RPMI8226 (cell line): Measurements from ENCODE around the gene ALOX15B.
"Not testable (repeated sequence)": the region's sequence is repeated elsewhere in the genome, so short reads cannot be mapped to it uniquely, and the experiment has no call there.

Experiments
- DNase-seq: peaks from one replicate; pipeline ENCODE4 v3.0.0-alpha.2; 2015

ALOX15B gene

GRCh38 chr17:8041249-8041928 lies 2.5 kb downstream of the ALOX15B start:
- peak; percentile 57 for DNase-seq

GRCh38 chr17:8041979-8042378 lies 3.1 kb downstream of the ALOX15B start:
- DNase-seq: no peak

GRCh38 chr17:8044819-8045810 lies 6.3 kb downstream of the ALOX15B start:
- DNase-seq: no peak

- no peak for DNase-seq
Observed at GRCh38 chr17:8046306-8046928, 7.6 kb downstream of the ALOX15B start.

- DNase-seq: no peak
Observed at GRCh38 chr17:8046929-8047768, 8.3 kb downstream of the ALOX15B start.

- no peak for DNase-seq
Observed at GRCh38 chr17:8047769-8048110, 8.9 kb downstream of the ALOX15B start.

- no peak for DNase-seq
Observed at GRCh38 chr17:8048236-8048635, 9.4 kb downstream of the ALOX15B start.

GRCh38 chr17:8048736-8049135 lies 9.9 kb downstream of the ALOX15B start:
- no peak for DNase-seq

- no peak for DNase-seq
Observed at GRCh38 chr17:8051831-8052230, 13.0 kb downstream of the ALOX15B start.

- no peak for DNase-seq
Observed at GRCh38 chr17:8052256-8053252, 13.7 kb downstream of the ALOX15B start.

- DNase-seq: no peak
Observed at GRCh38 chr17:8053600-8053999, 14.7 kb downstream of the ALOX15B start.

- no peak for DNase-seq
Observed at GRCh38 chr17:8055851-8056231, 17.0 kb downstream of the ALOX15B start.

GRCh38 chr17:8056232-8056975 lies 17.5 kb downstream of the ALOX15B start:
- no peak for DNase-seq

GRCh38 chr17:8056976-8057625 lies 18.2 kb downstream of the ALOX15B start:
- DNase-seq: no peak

- peak; percentile 76 for DNase-seq
Observed at GRCh38 chr17:8057691-8058114, 18.8 kb downstream of the ALOX15B start.

- no peak for DNase-seq
Observed at GRCh38 chr17:8059131-8059530, 20.3 kb downstream of the ALOX15B start.

GRCh38 chr17:8060274-8060673 lies 21.4 kb downstream of the ALOX15B start:
- peak; percentile 72 for DNase-seq

GRCh38 chr17:8061851-8062250 lies 23.0 kb downstream of the ALOX15B start:
- not testable (repeated sequence) for DNase-seq

- peak; percentile 33 for DNase-seq
Observed at GRCh38 chr17:8062435-8062806, 23.6 kb downstream of the ALOX15B start.
